ENCODE measurements around the gene LPIN1.
"Not testable (repeated sequence)": the region's sequence is repeated elsewhere in the genome, so short reads cannot be mapped to it uniquely, and the experiment has no call there.

Gene LPIN1

GRCh38 chr2:11811036-11811654, 64.7 kb downstream of the LPIN1 start:
- DNase-seq (ENCODE audit: low spot score) = no peak

DNA sequence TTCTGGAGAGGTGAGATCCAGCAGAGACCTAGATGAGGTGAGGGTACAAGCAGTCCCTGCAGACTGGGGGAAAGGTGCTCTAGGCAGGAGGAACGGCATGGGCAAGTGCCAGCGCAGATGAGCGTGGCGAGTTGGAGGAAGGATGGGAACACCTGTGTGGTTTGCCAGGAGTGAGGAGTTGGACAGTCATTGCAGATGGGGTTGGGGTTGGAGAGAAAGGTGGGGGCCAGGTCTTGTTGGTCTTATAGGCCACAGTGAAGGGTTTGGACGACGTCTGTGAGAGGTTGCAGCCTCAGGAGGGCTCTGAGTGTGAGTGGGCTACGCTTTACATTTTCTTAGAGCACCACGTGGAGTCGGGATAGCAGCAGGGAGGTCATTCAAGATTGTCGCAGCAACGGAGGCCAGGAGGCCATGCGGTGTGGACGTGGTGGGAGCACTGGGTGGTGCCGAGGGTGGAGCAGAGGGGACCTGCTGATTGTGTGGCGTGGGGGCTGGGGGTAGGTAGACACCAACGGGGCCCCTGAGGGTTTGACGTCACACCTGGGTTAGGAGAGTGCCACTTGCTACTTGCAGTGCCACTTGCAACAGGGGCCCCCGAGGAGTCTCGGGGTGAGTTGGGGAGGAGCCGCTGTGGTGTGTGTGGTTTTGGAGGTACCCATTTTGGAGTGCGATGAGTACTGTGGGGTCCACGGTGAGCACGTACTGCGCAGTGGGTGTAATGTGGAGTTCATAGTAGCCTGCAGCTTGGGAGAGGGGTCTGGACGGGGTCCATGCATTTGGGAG, 66.2 kb downstream of the LPIN1 start:
- no peak for DNase-seq (ENCODE audit: low spot score)

- not testable (repeated sequence) for DNase-seq (ENCODE audit: low spot score)
Measured at GRCh38 chr2:11813345-11813744, 66.9 kb downstream of the LPIN1 start.

- no peak for DNase-seq (ENCODE audit: low spot score)
Measured at GRCh38 chr2:11813951-11814350, 67.5 kb downstream of the LPIN1 start.

GRCh38 chr2:11814979-11815510, 68.6 kb downstream of the LPIN1 start:
- DNase-seq (ENCODE audit: low spot score) = no peak

- not testable (repeated sequence) for DNase-seq (ENCODE audit: low spot score)
Measured at GRCh38 chr2:11816935-11817334, 70.5 kb downstream of the LPIN1 start.

DNA sequence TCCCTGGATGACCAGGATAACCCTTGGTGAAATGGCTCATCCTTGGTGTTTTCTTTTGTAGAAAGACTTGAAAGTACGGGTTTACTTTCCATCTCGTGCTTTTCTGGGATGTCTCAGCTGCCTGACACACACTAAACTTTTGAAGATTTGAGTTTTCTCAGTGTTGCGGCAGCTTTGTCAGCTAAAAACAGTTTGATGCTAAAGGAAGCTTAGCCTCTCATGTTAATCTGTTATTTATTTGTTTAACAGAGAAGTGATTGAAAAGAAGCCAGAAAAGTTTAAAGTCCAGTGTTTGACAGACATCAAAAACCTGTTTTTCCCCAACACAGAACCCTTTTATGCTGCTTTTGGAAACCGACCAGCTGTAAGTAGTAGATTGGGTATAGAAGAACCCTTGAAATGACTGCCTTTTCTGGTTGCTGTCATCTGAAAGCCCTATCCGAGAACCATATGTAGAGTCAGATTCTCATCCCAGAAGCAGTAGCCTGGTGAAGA, 72.8 kb downstream of the LPIN1 start:
- DNase-seq (ENCODE audit: low spot score) = no peak

DNA sequence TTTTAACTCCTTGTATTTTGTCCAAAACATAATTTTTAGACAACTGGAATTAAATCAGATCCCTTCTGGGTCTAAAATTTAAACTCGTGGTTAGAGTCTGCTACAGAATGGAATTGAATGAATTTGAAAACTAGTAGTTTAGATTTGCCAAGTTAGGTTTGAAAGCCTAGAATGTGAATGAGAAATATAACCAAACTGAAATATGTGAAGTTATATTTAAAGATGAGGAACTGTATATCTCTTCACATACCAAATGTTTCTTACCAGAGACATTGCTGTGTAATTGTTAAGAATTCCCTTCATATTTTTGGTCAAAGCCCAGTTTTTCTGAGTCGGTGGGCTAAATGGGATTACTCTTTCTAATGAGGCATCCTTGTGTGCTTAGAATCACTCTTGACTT, 74.2 kb downstream of the LPIN1 start:
- no peak for DNase-seq (ENCODE audit: low spot score)

GRCh38 chr2:11821705-11822104, 75.3 kb downstream of the LPIN1 start:
- no peak for DNase-seq (ENCODE audit: low spot score)

- DNase-seq (ENCODE audit: low spot score) = not testable (repeated sequence)
Measured at GRCh38 chr2:11822359-11822745, 75.9 kb downstream of the LPIN1 start.

- DNase-seq (ENCODE audit: low spot score) = no peak
Measured at GRCh38 chr2:11822746-11823451, 76.5 kb downstream of the LPIN1 start.

- no peak for DNase-seq (ENCODE audit: low spot score)
Measured at GRCh38 chr2:11824901-11825828, 78.7 kb downstream of the LPIN1 start.

DNA sequence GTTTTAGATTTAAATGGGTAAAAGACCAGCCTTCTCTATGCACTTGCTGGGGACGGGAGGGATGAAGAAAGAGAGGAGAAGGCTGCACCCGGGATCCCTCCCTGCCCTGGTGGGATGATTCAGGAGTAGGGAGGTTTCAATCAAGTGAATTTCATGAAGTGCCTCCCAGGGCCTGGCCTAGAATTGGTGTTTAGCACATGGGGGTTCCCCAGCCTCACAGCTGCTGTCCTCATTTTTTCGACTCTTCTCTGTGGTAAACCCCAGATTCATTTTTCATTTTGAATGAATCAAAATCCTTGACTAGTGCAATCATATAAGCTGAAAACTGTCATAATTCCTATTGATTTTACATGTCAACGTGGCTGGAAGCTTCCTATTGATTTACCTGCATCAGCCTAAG, 81.1 kb downstream of the LPIN1 start:
- DNase-seq (ENCODE audit: low spot score) = no peak

DNA sequence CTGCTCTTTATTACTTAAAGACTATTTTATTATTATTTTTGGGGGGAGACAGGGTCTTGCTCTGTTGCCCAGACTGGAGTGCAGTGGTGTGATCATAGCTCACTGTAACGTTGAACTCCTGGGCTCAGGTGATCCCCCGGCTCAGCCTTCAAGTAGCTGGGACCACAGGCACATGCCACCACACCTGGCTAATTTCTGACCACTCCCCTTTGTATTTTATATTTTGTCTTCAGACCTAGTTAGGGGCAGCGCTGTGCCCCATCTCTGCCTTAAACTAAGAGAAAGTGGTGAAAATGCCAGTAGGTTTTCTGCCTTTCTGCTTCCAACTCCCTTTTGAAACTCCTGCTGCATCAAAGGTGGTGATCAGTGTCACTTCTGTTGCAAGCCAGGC, 82.5 kb downstream of the LPIN1 start:
- DNase-seq (ENCODE audit: low spot score) = no peak

- peak; percentile 78 for DNase-seq (ENCODE audit: low spot score)
Measured at GRCh38 chr2:11829324-11829946, 83.0 kb downstream of the LPIN1 start.

- DNase-seq (ENCODE audit: low spot score) = peak; percentile 82
Measured at GRCh38 chr2:11829947-11830707, 83.7 kb downstream of the LPIN1 start.

- DNase-seq (ENCODE audit: low spot score) = no peak
Measured at GRCh38 chr2:11830708-11831301, 84.4 kb downstream of the LPIN1 start.

GRCh38 chr2:11831415-11831814, 85.0 kb downstream of the LPIN1 start:
- no peak for DNase-seq (ENCODE audit: low spot score)

DNA sequence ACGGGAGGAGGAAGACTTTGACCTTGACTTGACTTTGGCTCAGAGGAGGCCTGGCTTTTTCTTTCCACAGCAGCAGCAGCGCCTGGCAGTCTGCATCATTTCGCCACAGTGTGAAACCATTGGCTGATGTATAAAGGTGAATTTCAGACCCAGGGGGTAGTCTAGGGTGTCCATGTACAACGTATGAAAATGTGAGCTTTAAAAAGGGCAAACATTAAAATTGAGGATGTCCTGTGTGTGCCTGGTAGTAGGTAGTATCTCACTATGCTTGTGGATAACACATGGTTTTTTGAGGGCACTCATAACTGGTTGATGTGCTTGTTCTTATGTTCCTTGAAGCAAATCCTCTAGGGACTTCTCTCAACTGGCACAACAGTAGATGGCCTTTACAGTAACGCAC, 86.1 kb downstream of the LPIN1 start:
- no peak for DNase-seq (ENCODE audit: low spot score)

GRCh38 chr2:11833601-11834000, 87.2 kb downstream of the LPIN1 start:
- DNase-seq (ENCODE audit: low spot score) = no peak

All from pons (tissue), 1 donor.